T-helper 2 cell treated with Interferon-gamma antibody and Interleukin-4, amounts not matched to agents 100 ng/mL and 5 ng/mL, for 36 hours (primary cell): Measurements from ENCODE around the gene ATP1B4. TPM values are rescaled to one million over a fixed set of nuclear protein-coding genes. Genes with fewer than 3 reads are reported as not detected.

ENCODE experiments used
- intact Hi-C: fragments of 100-400 bp; cut with micrococcal nuclease; formaldehyde crosslinking; loops from one replicate; pipeline ENCODE4 v1.15.1; 2023
- total RNA-seq: library from RNA; stranded (reverse); gene quantifications from 2 replicates; pipeline ENCODE4 v1.2.3, GENCODE V29; 2022

ATP1B4 gene
- total RNA-seq, 1 donor from 2014 or later, result not detected

DNA sequence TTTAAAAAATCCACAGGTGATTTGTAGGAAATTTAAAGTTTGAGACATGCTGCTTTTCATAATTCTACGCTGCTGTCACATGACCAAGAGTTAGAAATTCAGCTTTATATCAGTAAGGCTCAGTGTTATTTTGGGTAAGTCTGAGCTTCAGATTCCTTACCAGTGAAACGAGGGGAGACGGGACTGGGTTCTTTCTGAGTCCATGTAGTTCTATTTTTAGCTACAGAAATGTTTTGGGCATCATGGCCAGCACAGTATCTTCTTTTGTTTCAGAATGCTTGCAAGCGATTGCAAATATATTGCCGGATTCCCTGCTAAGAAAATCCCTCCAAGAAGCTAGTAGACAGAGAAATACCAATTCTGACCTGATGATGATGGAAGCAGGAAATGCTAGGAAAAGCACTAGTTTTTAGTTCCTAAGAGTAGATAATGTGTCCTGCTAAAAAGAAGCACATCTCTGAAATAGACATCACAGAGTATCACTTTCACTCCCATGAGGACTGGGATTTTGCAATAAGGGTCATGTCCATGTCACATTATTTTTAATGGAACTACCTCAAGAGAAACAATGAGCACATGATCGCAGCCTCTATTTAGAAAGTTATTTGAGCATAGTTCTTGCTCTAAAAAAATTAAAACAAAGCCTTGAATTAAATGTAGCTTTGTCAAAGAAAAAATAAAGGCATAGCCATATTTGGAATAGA, 10.9 kb downstream of the ATP1B4 start:
- intact Hi-C loops, result no loop called here

DNA sequence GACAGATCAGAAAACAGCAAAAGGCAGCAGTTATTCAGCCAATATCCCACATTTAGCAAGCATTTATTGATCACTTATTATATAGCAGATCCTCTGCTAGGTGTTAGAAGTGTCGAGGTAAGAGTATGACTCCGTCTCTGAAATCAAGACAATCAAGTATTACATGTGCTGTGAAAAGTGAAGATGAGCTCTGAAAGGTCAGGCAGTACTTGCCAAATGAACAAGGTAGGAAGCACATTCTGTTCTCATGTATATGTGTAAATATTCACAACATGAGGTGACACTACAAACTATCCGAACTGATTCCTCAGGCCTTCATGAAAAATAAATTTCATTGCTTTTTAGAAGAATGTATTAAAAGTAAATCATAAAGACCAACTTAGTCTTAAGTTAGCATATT, 15.3 kb downstream of the ATP1B4 start:
- intact Hi-C loops, result no loop called here

DNA sequence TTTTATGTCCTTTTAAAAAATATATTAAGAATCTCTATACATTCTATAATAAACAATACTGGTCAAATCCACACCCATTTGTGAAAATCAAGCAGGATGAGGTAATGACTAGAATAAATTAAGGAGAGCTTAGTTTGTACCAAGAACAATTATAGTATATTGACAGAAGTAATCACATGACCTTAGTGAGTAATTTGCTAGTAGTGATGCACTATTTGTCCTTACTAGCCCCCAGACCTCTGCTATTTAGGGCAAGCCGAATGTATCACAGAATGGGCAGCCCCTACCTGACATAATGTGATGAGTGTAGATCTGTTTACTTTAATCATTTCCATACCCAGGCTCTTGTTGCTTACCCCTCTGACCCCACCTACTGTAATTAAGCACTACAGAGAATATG, 15.8 kb downstream of the ATP1B4 start:
- intact Hi-C loops, result no loop called here

DNA sequence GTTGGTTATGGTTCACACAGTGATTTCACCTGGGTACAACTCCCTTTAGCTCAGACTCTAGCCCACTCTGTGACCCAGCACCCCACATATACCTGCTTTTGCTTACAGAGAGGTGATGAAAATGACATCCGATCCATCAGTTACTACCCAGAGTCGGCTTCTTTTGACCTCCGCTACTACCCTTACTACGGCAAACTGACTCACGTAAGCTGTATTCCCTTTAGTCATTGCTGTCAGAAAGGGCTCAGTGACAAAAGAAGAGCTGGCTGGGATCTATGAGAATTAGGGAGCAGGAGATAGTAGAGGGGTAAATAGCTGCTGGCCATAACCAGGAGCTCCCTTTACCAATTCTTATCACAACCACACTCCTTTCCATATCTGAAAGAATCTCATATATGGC, 16.7 kb downstream of the ATP1B4 start:
- intact Hi-C loops, result no loop called here

DNA sequence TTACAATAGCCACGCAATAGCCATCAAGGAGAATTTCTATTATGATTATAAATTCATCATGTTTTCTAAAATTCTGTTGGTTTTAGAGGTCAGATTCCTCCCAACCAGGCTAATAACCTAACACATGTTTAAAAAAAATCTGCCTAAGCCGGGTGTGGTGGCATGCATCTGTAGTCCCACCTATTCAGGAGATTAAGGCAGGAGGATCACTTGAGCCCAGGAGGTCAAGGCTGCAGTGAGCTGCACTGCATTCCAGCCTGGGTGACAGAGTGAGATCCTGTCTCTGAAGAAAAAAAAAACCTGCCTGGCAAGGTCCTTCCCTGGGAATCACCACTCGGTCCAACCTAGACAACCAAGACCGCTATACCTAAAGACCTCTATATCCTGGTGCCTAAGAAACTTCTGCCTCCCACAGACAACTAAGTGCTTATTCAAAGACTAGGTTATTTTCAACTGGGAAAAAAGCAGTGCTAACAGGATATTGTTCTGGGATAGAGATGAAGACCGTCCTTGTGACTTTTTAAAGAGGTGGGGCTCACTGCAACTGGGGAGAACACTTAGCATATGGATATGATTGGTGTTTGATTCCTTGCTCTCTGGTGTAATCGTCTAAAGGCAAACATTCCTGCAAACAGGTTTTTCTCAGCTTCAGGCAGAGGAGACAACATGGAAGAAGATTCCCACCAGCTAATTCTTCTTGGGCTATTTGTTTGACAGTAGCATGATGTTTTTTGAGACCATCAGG, 18.2 kb downstream of the ATP1B4 start:
- intact Hi-C loops, result loop anchor here (1.0 kb wide), 2 partner anchors 72 to 95 kb away; no protein-coding TSS in a partner anchor

DNA sequence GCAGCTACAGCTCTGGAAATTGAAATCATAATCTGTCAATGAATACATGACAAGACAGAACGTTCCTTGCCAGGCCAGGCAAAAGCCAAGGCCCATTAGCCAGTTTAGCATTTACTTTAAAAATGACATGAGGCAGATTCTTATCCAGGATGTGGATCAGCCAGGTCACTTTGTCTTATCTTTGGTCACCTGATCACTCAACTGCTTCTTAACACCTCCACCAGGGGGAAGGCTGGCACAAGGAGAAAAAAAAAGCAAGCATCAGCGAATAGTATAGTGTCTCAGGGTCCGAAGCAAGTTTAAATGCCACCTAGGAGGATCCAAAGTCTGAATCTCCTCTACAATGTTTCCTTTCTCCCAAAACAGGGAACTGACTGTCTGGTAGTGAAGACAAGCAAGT, 18.8 kb downstream of the ATP1B4 start:
- intact Hi-C loops, result loop anchor here (1.0 kb wide), 2 partner anchors 72 to 95 kb away; no protein-coding TSS in a partner anchor

DNA sequence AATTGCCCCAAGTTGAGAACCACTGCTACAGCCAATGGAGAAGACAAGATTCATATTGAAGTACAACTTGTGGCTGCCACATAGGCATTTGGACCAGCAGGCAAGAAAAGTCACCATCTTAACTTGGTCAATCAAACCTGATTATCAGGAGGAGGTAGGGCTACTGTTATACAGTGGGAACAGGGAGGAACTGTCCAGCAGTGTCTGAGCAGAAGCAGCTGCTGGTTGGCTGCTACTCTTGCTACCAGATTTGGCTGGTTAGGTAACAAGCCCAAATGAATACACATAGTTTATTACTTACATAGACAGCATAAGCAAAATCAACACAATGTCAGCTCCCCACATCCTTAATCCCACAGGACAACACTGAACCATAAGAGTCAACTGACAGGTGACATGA, 39.4 kb downstream of the ATP1B4 start:
- intact Hi-C loops, result no loop called here

DNA sequence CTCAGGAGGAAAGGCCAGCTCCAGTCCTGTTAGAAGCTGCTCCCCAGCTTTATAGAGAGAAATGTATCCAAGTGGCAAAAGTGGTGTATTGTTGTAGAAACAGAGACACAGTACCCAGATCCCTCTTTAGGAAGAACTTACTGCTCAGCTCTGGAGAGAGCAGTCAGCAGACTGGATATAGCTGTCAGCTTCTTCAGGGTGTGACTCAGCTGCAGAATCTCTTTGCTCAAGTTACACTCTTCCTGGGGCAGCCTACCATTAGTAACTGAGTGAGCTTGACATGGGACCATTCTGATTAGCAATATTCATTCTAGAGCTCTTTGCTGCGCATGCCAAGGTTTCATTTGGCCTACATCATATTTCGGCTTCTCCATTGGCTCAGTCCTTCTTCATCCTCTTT, 40.5 kb downstream of the ATP1B4 start:
- intact Hi-C loops, result no loop called here

DNA sequence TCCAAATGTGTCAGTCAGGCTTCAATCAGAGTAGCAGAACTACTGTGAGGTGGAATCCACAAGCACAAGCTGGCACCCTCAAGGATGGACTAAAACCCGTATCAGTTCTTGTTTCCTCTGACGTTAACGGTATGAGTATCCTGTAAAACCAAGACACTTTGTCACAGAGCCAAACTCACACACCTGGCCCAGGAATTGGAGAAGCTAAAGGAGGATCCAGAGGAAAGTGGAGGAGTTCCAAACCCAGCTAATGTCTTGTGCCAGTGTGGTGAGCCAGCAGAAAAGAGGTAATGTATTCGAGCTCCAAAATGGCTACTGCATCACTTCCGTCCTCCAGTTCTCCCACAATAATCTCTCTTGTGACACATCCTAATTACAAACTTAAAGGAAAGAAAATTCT, 44.7 kb downstream of the ATP1B4 start:
- intact Hi-C loops, result no loop called here

DNA sequence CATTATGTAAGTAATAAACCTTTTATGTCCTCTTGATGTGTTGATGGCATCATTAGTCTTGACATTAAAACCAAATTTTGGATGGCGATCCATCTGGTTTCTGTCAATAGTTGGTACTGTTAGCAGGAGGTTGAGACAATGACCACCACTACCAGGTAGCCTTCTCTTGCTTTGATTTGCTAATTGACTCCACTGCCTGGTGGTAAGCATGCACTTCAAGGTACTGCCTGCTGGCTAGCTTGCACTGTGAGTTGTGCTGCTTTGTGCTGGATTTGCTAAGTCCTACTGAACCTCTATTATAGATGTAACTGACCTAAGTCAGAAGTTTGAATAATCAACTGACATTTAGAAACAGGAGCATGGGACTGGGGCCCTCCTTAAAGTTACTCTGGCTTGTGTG, 46.3 kb downstream of the ATP1B4 start:
- intact Hi-C loops, result no loop called here

DNA sequence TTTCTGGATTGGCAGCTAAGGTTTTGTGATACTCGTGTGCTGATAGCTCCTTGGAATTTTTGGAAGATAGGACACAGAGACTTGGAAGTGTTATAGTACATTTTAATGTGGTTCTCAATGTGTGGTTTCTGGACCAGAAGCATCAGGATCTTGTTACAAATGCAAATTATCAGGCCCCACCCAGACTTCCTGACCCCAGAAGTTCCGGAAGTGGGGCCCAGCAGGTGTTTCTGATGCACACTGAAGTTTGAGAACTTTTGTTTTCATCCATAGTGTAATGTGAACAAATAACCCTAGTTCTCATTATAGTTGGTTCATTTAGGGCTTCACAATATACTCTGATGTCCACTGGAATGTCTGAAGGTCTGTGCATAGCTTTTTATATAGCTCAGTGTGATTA, 57.6 kb downstream of the ATP1B4 start:
- intact Hi-C loops, result no loop called here

DNA sequence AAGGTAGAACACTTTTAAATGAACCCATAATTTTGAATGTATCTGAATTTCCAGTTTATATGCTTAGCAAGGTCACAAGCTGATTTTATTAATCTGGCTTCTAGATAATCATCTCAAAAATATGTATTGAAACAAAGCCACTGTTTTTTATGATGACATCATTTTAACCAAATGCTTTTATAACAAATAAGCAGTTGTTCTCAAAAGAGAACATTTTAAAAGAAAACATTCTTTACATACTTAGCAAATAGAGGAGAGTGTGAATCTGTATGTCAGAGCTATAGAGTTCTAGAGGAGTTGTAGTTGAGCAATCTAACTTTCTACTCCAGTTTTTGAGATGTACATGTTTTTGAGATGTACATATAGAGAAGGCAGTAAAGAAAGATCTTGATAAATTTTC, 64.7 kb downstream of the ATP1B4 start:
- intact Hi-C loops, result no loop called here

DNA sequence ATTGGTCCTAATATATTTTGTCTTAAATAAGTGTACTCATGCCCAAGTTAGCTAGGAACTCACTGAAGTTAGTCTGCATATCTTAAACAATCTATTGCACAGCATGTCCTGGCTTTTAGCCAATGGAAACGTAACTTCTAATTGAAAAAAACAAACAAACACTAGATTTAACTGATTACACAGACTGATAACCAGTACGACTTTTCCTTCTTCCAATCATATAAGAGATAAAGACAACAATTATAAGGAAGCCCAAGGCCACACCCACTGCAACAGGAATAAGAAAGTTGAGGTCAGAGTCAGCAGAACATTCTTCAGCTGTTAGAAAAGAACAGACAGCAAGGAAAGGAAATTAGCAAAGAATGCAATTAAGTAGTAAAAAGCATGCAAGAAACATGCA, 66.4 kb downstream of the ATP1B4 start:
- intact Hi-C loops, result no loop called here

DNA sequence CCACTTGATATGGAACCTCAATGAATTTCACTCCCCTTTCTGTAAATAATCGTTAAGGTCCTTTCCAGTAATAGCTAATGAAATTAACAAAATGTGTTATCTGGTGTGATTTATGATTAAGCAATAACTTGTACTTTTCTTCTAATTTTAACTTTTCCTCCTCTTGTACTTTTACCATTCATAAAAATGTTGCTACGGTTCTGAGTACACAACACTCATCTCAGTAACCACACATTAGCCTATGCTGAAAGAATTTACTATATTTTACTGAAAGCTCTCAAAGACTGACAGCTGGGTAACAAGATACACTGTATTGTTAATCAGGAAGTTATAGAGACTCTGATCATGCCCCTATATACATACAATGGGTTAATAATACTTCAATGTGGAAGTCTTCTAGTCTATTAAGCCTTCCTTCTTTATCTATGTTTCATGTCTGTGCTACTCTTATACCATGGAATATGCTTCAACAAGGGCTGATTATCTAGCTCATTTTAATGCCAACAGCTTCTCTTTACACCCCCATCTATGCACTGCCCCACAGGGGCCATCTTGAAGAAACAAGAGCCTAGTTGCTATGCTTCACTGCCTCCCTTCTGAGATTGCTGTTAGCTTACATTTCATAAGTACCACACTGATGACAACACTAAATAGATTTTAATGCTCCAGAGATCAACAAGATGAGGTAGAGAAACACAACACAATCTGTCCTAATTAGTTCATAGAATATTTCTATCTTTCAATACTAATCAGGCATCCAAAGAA, 68.1 kb downstream of the ATP1B4 start:
- intact Hi-C loops, result no loop called here

Other genes starting within 250 kb of the ATP1B4 start
- gene RHOXF1, start 246.2 kb upstream of the ATP1B4 start, total RNA-seq, result not detected in 2 replicates
- gene RHOXF2, start 203.5 kb upstream of the ATP1B4 start, total RNA-seq, result not detected in 2 replicates
- gene ZBTB33, start 111.3 kb upstream of the ATP1B4 start, total RNA-seq, result 12.6 and 13.2 TPM in 2 replicates
- not detected in 2 replicates for gene TMEM255A, start 50.6 kb upstream of the ATP1B4 start, total RNA-seq
- gene LAMP2, start 107.2 kb downstream of the ATP1B4 start, total RNA-seq, result 51.9 and 54.6 TPM in 2 replicates
- gene CUL4B, start 198.9 kb downstream of the ATP1B4 start, total RNA-seq, result 30.8 and 33.8 TPM in 2 replicates
- 58.8 and 64.9 TPM in 2 replicates for gene MCTS1, start 242.0 kb downstream of the ATP1B4 start, total RNA-seq